Prostate gland (tissue), 2 donors: ENCODE measurements around the gene NDUFB3. TPM values are rescaled to one million over a fixed set of nuclear protein-coding genes. Genes with fewer than 3 reads are reported as not detected.
"Not testable (repeated sequence)": the region's sequence is repeated elsewhere in the genome, so short reads cannot be mapped to it uniquely, and the experiment has no call there.

ENCODE experiments used
- DNase-seq: peaks from one replicate; pipeline ENCODE4 v3.0.0-alpha.2; 2019; ENCODE audit warnings: low spot score
- H3K27ac ChIP-seq, 2 donors: fragments of 200-600 bp; sonication (generic); 2 replicates each; pipeline ENCODE4 v1.5.1; 2017 to 2019
- H3K27me3 ChIP-seq: fragments of 200-600 bp; sonication (generic); replicated peaks from 2 replicates; pipeline ENCODE4 v1.5.1; 2019; ENCODE audit not compliant: insufficient read depth
- H3K36me3 ChIP-seq, 2 donors: fragments of 200-600 bp; sonication (generic); 1 replicate in 1 of 2; 2 replicates in 1 of 2; pipeline versions ENCODE4 v1.5.1 to v1.8.1; 2017 to 2019
- H3K4me1 ChIP-seq: fragments of 200-600 bp; sonication (generic); replicated peaks from 2 replicates; pipeline ENCODE4 v1.5.1; 2019
- H3K4me3 ChIP-seq, 2 donors: fragments of 200-600 bp; sonication (generic); 2 replicates each; pipeline ENCODE4 v1.5.1; 2017 to 2019
- H3K9me3 ChIP-seq: fragments of 200-600 bp; sonication (generic); 2 replicates; pipeline ENCODE4 v1.5.1; 2017
- CTCF ChIP-seq, 4 experiments: fragments of 200-600 bp in 2 of 4; fragments of 450-650 bp in 2 of 4; sonication (generic) in 2 of 4; IDR thresholded peaks; 1 replicate in 3 of 4; 2 replicates in 1 of 4; pipeline ENCODE4 v1.5.1; 2016 to 2019; ENCODE audit warnings: antibody characterized with exemption in 4 of 4, mild to moderate bottlenecking in 2 of 4, moderate library complexity in 2 of 4
- POLR2A ChIP-seq: fragments of 450-650 bp; IDR thresholded peaks from one replicate; pipeline ENCODE4 v1.6.1; 2016; ENCODE audit warnings: antibody characterized with exemption, mild to moderate bottlenecking
- POLR2AphosphoS5 ChIP-seq: sonication (generic); formaldehyde crosslinking; IDR thresholded peaks from one replicate; pipeline ENCODE4 v1.6.1; 2017; ENCODE audit warnings: antibody characterized with exemption
- WGBS: methylation state at CpG from one replicate; pipeline ENCODE4 v1.1.5; 2018; 5-methylcytosine and 5-hydroxymethylcytosine counted together
- intact Hi-C: fragments of 100-400 bp; cut with DNase I; formaldehyde crosslinking; loops from one replicate; pipeline ENCODE4 v1.14.2; 2022
- total RNA-seq, 2 donors: library from RNA; depleted of rRNA; stranded (reverse); fragments of >200 nt; gene quantifications; one replicate each; pipeline ENCODE4 v1.1.0, GENCODE V29; 2016

Gene NDUFB3
- total RNA-seq, 2 donors from 2014 or later: 45.5 to 84.3 TPM

- no peak overlapping the region for H3K27ac ChIP-seq
- no peaks in the 10 kb centered on the region for H3K27me3 ChIP-seq
- TF ChIP-seq CTCF (IDR thresholded peaks at IDR 0.05) (no peak), POLR2A (no peak), POLR2AphosphoS5 (no peak)
- DNase-seq: no peak
- no peaks in the 10 kb centered on the region for H3K4me1 ChIP-seq
- H3K9me3 ChIP-seq: no peaks in the 10 kb centered on the region
- H3K36me3 ChIP-seq: no peaks in the 10 kb centered on the region
- H3K4me3 ChIP-seq: no peak overlapping the region
- intact Hi-C loops: loop anchor here (5.0 kb wide), 1 partner anchor 42 kb away; no protein-coding TSS in a partner anchor
These were observed 43.0 kb downstream of the NDUFB3 start for GRCh38 chr2:201114846-201115245.

GRCh38 chr2:201116115-201116958 lies 44.5 kb downstream of the NDUFB3 start, which contains the start of gene CFLAR:
CFLAR (plus strand) TSS chr2:201116164; CDS start chr2:201129866, 13,702 bp downstream.
- WGBS: 1% methylated on average over 57 of the region's 75 CpGs
- no peak for TF ChIP-seq CTCF (IDR thresholded peaks at IDR 0.05)
- peak; percentile 69 for TF ChIP-seq POLR2AphosphoS5
- peak; percentile 37 for TF ChIP-seq POLR2A
- intact Hi-C loops: loop anchor here (5.0 kb wide), 1 partner anchor 41 kb away; no protein-coding TSS in a partner anchor

GRCh38 chr2:201116959-201117734 lies 45.3 kb downstream of the NDUFB3 start:
- Histone ChIP-seq H3K36me3 (no peaks in the 10 kb centered on the region), H3K27me3 (no peaks in the 10 kb centered on the region), H3K9me3 (no peaks in the 10 kb centered on the region), H3K27ac (peak overlapping the region; percentile 99), H3K4me3 (peak overlapping the region; percentile 90 to 95), H3K4me1 (no peaks in the 10 kb centered on the region)
- TF ChIP-seq POLR2AphosphoS5 (no peak), CTCF (IDR thresholded peaks at IDR 0.05) (peak in 1 of 4 experiments; percentile 34), POLR2A (peak; percentile 25)
- DNase-seq: peak; percentile 67
- intact Hi-C loops: loop anchor here (5.0 kb wide), 1 partner anchor 40 kb away; no protein-coding TSS in a partner anchor
- WGBS: 3% methylated on average over 22 of the region's 22 CpGs

More at GRCh38 chr2:201116115-201116958, 44.5 kb downstream of the NDUFB3 start, which contains the start of gene CFLAR:
- no peaks in the 10 kb centered on the region for H3K27me3 ChIP-seq
- H3K36me3 ChIP-seq: no peaks in the 10 kb centered on the region
- H3K4me1 ChIP-seq: no peaks in the 10 kb centered on the region
- H3K27ac ChIP-seq: peak within 1 kb of the TSS; percentile 99
- H3K4me3 ChIP-seq: peak within 1 kb of the TSS; percentile 90 to 95
- no peaks in the 10 kb centered on the region for H3K9me3 ChIP-seq
- DNase-seq: peak; percentile 71

- not testable (repeated sequence) for H3K9me3 ChIP-seq, H3K4me1 ChIP-seq, DNase-seq, H3K27me3 ChIP-seq, H3K36me3 ChIP-seq
- Histone ChIP-seq H3K27ac (peak overlapping the region; percentile 99), H3K4me3 (peak overlapping the region; percentile 90 to 95)
- WGBS: 14% methylated on average over 13 of the region's 13 CpGs
- intact Hi-C loops: loop anchor here (5.0 kb wide), 1 partner anchor 40 kb away; no protein-coding TSS in a partner anchor
These were observed 45.9 kb downstream of the NDUFB3 start for GRCh38 chr2:201117735-201118094.
